SU-DHL-6 (cell line): Measurements from ENCODE around the gene MEGF6.

ENCODE experiments used
- H2AFZ ChIP-seq: fragments of 200-600 bp; sonication (generic); 2 replicates; pipeline ENCODE4 v1.6.1; 2014; ENCODE audit warnings: low read depth, mild to moderate bottlenecking, moderate library complexity, mixed read lengths, antibody characterized with exemption, low read length; ENCODE audit not compliant: severe bottlenecking
- H3F3A ChIP-seq: fragments of 200-600 bp; shearing (Covaris generic); 2 replicates; pipeline ENCODE4 v1.6.0; 2016; ENCODE audit warnings: antibody characterized with exemption, mild to moderate bottlenecking; ENCODE audit not compliant: insufficient read depth
- H3K27ac ChIP-seq: fragments of 200-600 bp; sonication (generic); 2 replicates; pipeline ENCODE4 v1.5.1; 2016; ENCODE audit warnings: low read depth, mild to moderate bottlenecking, low read length, moderate library complexity, mixed read lengths
- H3K27me3 ChIP-seq: fragments of 200-600 bp; sonication (generic), shearing (Covaris generic); 2 replicates; pipeline ENCODE4 v1.6.0; 2014; ENCODE audit warnings: mild to moderate bottlenecking, low read length
- H3K36me3 ChIP-seq: fragments of 200-600 bp; sonication (generic); 2 replicates; pipeline ENCODE4 v1.6.1; 2014; ENCODE audit warnings: mild to moderate bottlenecking, low read length, mixed read lengths
- H3K4me2 ChIP-seq: fragments of 300-600, 200-600 bp; shearing (Covaris generic), sonication (generic); 2 replicates; pipeline ENCODE4 v1.6.0; 2014; ENCODE audit warnings: low read length, low read depth, mild to moderate bottlenecking; ENCODE audit not compliant: poor library complexity, severe bottlenecking
- H3K4me3 ChIP-seq: fragments of 200-600 bp; sonication (generic); 2 replicates; pipeline ENCODE4 v1.5.1; 2014; ENCODE audit warnings: antibody characterized with exemption, low read length, mild to moderate bottlenecking, mixed read lengths; ENCODE audit not compliant: insufficient read depth, poor library complexity, severe bottlenecking
- H3K79me2 ChIP-seq: fragments of 200-600 bp; sonication (generic); 2 replicates; pipeline ENCODE4 v1.6.1; 2014; ENCODE audit warnings: mild to moderate bottlenecking, low read length, moderate library complexity; ENCODE audit not compliant: insufficient read depth
- H3K9ac ChIP-seq: fragments of 200-600 bp; sonication (generic); 2 replicates; pipeline ENCODE4 v1.7.0; 2014; ENCODE audit warnings: mild to moderate bottlenecking, low read length
- H3K9me2 ChIP-seq: fragments of 200-600 bp; sonication (generic); replicated peaks from 2 replicates; pipeline ENCODE4 v1.6.1; 2014; ENCODE audit warnings: low read length; ENCODE audit not compliant: insufficient read depth
- H3K9me3 ChIP-seq: fragments of 200-600 bp; sonication (generic); 2 replicates; pipeline ENCODE4 v1.6.1; 2014; ENCODE audit warnings: low read length, mixed read lengths; ENCODE audit not compliant: insufficient read depth
- H4K20me1 ChIP-seq: fragments of 200-600 bp; sonication (generic); 2 replicates; pipeline ENCODE4 v1.6.1; 2014; ENCODE audit warnings: low read depth, mild to moderate bottlenecking, antibody characterized with exemption, low read length, moderate library complexity, mixed read lengths
- EZH2phosphoT487 ChIP-seq: fragments of 200-600 bp; sonication (generic), shearing (Covaris generic); conservative IDR thresholded peaks from 2 replicates; pipeline ENCODE4 v1.6.1; 2018; ENCODE audit warnings: mild to moderate bottlenecking, antibody characterized with exemption, low read length, moderate library complexity, mixed read lengths
- TF ChIP-seq, protein P1 (sequence below): fragments of 200-600 bp; sonication (generic); IDR thresholded peaks from one replicate; pipeline ENCODE4 v1.5.1; 2017; ENCODE audit warnings: antibody characterized with exemption, mild to moderate bottlenecking, low read length, moderate library complexity; ENCODE audit not compliant: insufficient read depth, poor library complexity, severe bottlenecking

MEGF6 gene

DNA sequence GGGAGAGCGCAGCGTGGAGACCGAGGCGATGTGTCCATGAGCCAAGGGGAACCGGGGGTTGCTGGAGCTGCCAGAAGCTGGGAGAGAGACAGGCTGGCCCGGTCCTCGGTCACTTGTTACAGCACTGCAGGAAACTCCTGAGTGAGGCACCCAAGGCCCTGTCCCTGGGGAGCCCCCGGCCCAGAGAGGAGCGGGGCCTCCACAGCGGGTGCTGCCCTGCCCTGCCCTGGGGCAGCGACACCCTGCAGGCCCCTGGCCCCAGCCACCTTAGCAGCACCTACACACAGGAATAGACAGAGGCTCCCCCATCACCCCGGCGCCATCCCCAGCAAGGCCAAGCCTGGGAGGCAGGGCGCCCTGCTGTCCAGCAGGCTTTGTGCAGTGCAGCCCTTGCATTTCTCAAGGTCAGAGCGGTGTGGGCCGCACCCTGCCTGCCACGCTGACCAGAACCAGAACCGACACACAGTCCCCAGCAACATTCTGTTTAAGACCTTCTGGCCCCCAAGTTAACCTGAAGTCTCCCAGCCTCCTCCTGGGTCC is 6.6 kb upstream of the MEGF6 start:
- Histone ChIP-seq H3K27ac (no peak overlapping the region), H4K20me1 (no peaks in the 10 kb centered on the region), H3K36me3 (no peaks in the 10 kb centered on the region), H3K9me2 (no peaks in the 10 kb centered on the region), H2AFZ (no peak overlapping the region), H3K4me2 (no peak overlapping the region), H3F3A (no peaks in the 10 kb centered on the region), H3K79me2 (no peaks in the 10 kb centered on the region), H3K27me3 (no peaks in the 10 kb centered on the region), H3K4me3 (no peak overlapping the region), H3K9me3 (no peaks in the 10 kb centered on the region), H3K9ac (no peak overlapping the region)
- TF ChIP-seq, protein P1, sequence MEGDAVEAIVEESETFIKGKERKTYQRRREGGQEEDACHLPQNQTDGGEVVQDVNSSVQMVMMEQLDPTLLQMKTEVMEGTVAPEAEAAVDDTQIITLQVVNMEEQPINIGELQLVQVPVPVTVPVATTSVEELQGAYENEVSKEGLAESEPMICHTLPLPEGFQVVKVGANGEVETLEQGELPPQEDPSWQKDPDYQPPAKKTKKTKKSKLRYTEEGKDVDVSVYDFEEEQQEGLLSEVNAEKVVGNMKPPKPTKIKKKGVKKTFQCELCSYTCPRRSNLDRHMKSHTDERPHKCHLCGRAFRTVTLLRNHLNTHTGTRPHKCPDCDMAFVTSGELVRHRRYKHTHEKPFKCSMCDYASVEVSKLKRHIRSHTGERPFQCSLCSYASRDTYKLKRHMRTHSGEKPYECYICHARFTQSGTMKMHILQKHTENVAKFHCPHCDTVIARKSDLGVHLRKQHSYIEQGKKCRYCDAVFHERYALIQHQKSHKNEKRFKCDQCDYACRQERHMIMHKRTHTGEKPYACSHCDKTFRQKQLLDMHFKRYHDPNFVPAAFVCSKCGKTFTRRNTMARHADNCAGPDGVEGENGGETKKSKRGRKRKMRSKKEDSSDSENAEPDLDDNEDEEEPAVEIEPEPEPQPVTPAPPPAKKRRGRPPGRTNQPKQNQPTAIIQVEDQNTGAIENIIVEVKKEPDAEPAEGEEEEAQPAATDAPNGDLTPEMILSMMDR: no peak
- no peak for TF ChIP-seq EZH2phosphoT487

DNA sequence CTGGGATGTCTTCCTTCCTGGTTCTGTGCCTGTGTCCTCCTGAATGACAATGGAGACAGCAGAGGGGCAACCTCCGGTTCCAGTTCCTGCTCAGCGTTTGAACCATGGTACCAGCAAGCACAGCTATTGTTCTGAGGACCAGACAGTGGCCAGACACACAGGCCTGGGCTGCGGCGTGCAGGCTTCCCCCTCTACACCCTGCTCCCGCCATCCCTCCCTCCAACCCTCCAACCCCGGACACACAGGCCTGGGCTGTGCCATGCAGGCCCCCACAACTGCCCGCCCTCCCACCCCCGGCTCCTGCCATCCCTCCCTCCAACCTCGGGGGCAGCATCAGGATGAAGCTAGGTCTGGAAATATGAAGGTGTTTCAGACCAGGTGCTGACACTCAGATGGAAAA is 5.6 kb upstream of the MEGF6 start:
- H3K9me2 ChIP-seq: no peaks in the 10 kb centered on the region
- H3K27ac ChIP-seq: no peak overlapping the region
- H3K27me3 ChIP-seq: no peaks in the 10 kb centered on the region
- no peaks in the 10 kb centered on the region for H3F3A ChIP-seq
- no peak overlapping the region for H3K4me3 ChIP-seq
- H3K36me3 ChIP-seq: no peaks in the 10 kb centered on the region
- no peak overlapping the region for H3K9ac ChIP-seq
- no peak overlapping the region for H2AFZ ChIP-seq
- no peak for TF ChIP-seq EZH2phosphoT487
- TF ChIP-seq, protein P1: no peak
- no peaks in the 10 kb centered on the region for H4K20me1 ChIP-seq
- H3K9me3 ChIP-seq: no peaks in the 10 kb centered on the region
- H3K4me2 ChIP-seq: no peak overlapping the region
- no peaks in the 10 kb centered on the region for H3K79me2 ChIP-seq

DNA sequence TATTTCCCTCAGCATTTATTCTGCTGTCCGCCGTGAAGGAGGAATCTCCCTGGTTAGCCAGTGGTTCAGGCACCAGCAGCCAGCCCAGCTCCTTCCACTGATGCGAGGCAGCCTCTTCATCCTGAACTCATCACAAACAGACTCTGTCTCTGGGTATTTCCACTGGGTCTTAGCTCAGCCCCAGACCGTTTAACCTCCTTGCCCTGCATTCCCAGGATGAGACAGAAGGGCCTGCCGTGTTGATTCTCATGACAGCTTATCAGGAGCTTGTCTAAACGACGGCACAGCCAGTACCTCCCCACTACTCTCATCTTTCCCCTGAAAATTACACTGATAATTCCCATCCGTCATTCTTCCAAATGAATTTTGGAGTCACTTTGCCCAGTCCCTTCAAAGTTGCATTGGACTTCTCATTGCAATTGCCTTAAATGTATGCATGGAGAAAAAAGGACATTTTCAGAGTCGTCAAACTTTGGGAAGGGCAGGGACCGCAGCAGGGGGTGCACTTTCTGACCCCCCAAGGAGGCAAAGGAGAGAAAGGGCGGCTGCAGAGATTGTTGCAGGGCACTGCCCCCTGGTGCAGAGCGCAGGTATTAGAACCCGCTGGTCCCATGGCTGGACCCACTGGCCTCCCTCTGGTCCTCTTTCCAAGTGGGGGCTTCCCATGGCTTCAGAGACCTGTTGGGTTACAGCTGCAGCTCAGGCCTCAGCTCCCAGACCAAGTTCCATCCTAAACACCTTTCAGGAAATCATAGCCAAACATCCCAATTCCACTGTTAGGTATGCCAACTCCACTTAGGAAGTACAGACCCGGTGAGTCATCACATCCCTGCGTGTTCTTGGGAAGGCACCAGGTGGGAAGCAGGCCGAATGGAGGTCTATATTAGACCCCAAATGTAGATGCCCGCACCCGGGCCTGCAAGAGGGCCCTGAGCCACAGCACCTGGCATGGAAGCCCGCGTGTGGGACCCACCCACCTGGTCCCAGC is 3.7 kb upstream of the MEGF6 start:
- H3K9me3 ChIP-seq: no peaks in the 10 kb centered on the region
- H3K79me2 ChIP-seq: no peaks in the 10 kb centered on the region
- H4K20me1 ChIP-seq: no peaks in the 10 kb centered on the region
- no peaks in the 10 kb centered on the region for H3F3A ChIP-seq
- TF ChIP-seq, protein P1: peak; percentile 15
- no peak for TF ChIP-seq EZH2phosphoT487
- H3K27me3 ChIP-seq: no peaks in the 10 kb centered on the region
- H3K9ac ChIP-seq: no peak overlapping the region
- H3K4me2 ChIP-seq: no peak overlapping the region
- no peaks in the 10 kb centered on the region for H3K36me3 ChIP-seq
- H2AFZ ChIP-seq: no peak overlapping the region
- no peak overlapping the region for H3K27ac ChIP-seq
- no peaks in the 10 kb centered on the region for H3K9me2 ChIP-seq
- no peak overlapping the region for H3K4me3 ChIP-seq
